Liver (tissue), 9 donors: ENCODE data around the gene TPCN1. TPM values are rescaled to one million over a fixed set of nuclear protein-coding genes. Genes with fewer than 3 reads are reported as not detected.

Source experiments
- DNase-seq: peaks from one replicate; pipeline ENCODE4 v3.0.0-alpha.2; 2017; ENCODE audit warnings: low spot score
- H3K27ac ChIP-seq, 2 donors: one replicate each; pipeline ENCODE4 v1.7.0; 2013; ENCODE audit warnings: inconsistent platforms in 2 of 2, low read length in 2 of 2, control low read depth in 1 of 2, low read depth in 1 of 2, mild to moderate bottlenecking in 1 of 2
- H3K27me3 ChIP-seq, 4 donors: one replicate each; pipeline versions ENCODE4 v1.6.1 to v1.7.0; 2013; ENCODE audit warnings: low read length in 3 of 4, inconsistent platforms in 1 of 4, mild to moderate bottlenecking in 1 of 4, moderate library complexity in 1 of 4; ENCODE audit not compliant: control insufficient read depth in 4 of 4, insufficient read depth in 4 of 4
- H3K36me3 ChIP-seq, 4 donors: one replicate each; pipeline versions ENCODE4 v1.6.1 to v1.7.0; 2013; ENCODE audit warnings: low read length in 3 of 4, mild to moderate bottlenecking in 3 of 4, low read depth in 1 of 4, moderate library complexity in 1 of 4; ENCODE audit not compliant: control insufficient read depth in 4 of 4, insufficient read depth in 3 of 4
- H3K4me1 ChIP-seq, 4 donors: one replicate each; pipeline versions ENCODE4 v1.6.1 to v1.7.0; 2013; ENCODE audit warnings: low read length in 3 of 4, mild to moderate bottlenecking in 3 of 4, moderate library complexity in 1 of 4; ENCODE audit not compliant: control insufficient read depth in 4 of 4, insufficient read depth in 4 of 4
- H3K4me3 ChIP-seq, 3 donors: one replicate each; pipeline versions ENCODE4 v1.6.1 to v1.7.0; 2013; ENCODE audit warnings: low read length in 3 of 3, control low read depth in 1 of 3, low read depth in 1 of 3, mild to moderate bottlenecking in 1 of 3
- H3K9ac ChIP-seq, 2 donors: one replicate each; pipeline ENCODE4 v1.7.0; 2013; ENCODE audit warnings: low read length in 2 of 2, mild to moderate bottlenecking in 2 of 2, moderate library complexity in 2 of 2, control low read depth in 1 of 2, low read depth in 1 of 2
- H3K9me3 ChIP-seq, 4 donors: one replicate each; pipeline versions ENCODE4 v1.6.1 to v1.7.0; 2013; ENCODE audit warnings: low read length in 3 of 4; ENCODE audit not compliant: control insufficient read depth in 4 of 4
- CTCF ChIP-seq: fragments of 150-350 bp; IDR thresholded peaks from 2 replicates; pipeline ENCODE4 v1.5.1; 2017; ENCODE audit warnings: improper control_type of control experiment, low read depth, low read length; ENCODE audit not compliant: missing input control
- EGR1 ChIP-seq, 2 donors: IDR thresholded peaks; 2 replicates each; pipeline ENCODE4 v1.6.1; 2016 to 2018; ENCODE audit warnings: antibody characterized with exemption in 2 of 2, low read depth in 2 of 2
- FOXA1 ChIP-seq: IDR thresholded peaks from 2 replicates; pipeline ENCODE4 v1.6.1; 2016; ENCODE audit warnings: antibody characterized with exemption
- FOXA2 ChIP-seq: IDR thresholded peaks from 2 replicates; pipeline ENCODE4 v1.6.1; 2016; ENCODE audit warnings: antibody characterized with exemption
- GABPA ChIP-seq, 2 donors: IDR thresholded peaks in 1 of 2; conservative IDR thresholded peaks in 1 of 2; 2 replicates each; pipeline ENCODE4 v1.6.1; 2016; ENCODE audit warnings: antibody characterized with exemption in 2 of 2, mild to moderate bottlenecking in 1 of 2, moderate library complexity in 1 of 2
- HNF4A ChIP-seq, 2 donors: conservative IDR thresholded peaks; 2 replicates each; pipeline ENCODE4 v1.6.1; 2016; ENCODE audit warnings: antibody characterized with exemption in 2 of 2, mild to moderate bottlenecking in 2 of 2
- HNF4G ChIP-seq: IDR thresholded peaks from 2 replicates; pipeline ENCODE4 v1.6.1; 2016; ENCODE audit warnings: antibody characterized with exemption
- JUND ChIP-seq, 2 donors: IDR thresholded peaks; 2 replicates each; pipeline ENCODE4 v1.6.1; 2016; ENCODE audit warnings: antibody characterized with exemption in 2 of 2
- MAX ChIP-seq: IDR thresholded peaks from 2 replicates; pipeline ENCODE4 v1.6.1; 2016; ENCODE audit warnings: antibody characterized with exemption
- NR2F2 ChIP-seq: IDR thresholded peaks from 2 replicates; pipeline ENCODE4 v1.6.1; 2016; ENCODE audit warnings: antibody characterized with exemption
- RAD21 ChIP-seq, 2 donors: IDR thresholded peaks; 2 replicates each; pipeline ENCODE4 v1.6.1; 2016; ENCODE audit warnings: antibody characterized with exemption in 2 of 2, mild to moderate bottlenecking in 2 of 2
- REST ChIP-seq: IDR thresholded peaks from 2 replicates; pipeline ENCODE4 v1.6.1; 2016; ENCODE audit warnings: antibody characterized with exemption, mild to moderate bottlenecking
- RXRA ChIP-seq, 2 donors: IDR thresholded peaks; 2 replicates each; pipeline ENCODE4 v1.6.1; 2017 to 2018; ENCODE audit warnings: antibody characterized with exemption in 2 of 2, mild to moderate bottlenecking in 1 of 2
- SP1 ChIP-seq: IDR thresholded peaks from 2 replicates; pipeline ENCODE4 v1.6.1; 2018; ENCODE audit warnings: antibody characterized with exemption, mild to moderate bottlenecking
- TAF1 ChIP-seq: conservative IDR thresholded peaks from 2 replicates; pipeline ENCODE4 v1.6.1; 2016; ENCODE audit warnings: antibody characterized with exemption, mild to moderate bottlenecking
- ZBTB33 ChIP-seq: IDR thresholded peaks from 2 replicates; pipeline ENCODE4 v1.6.1; 2016; ENCODE audit warnings: antibody characterized with exemption
- WGBS: extraction: QIAGEN DNeasy Blood & Tissue Kit; methylation state at CpG from one replicate; pipeline ENCODE4 v1.1.7; 2013; 5-methylcytosine and 5-hydroxymethylcytosine counted together
- polyA plus RNA-seq, 2 donors: library from polyadenylated mRNA; stranded (reverse) in 1 of 2; unstranded in 1 of 2; fragments of 200-250 nt in 1 of 2; fragments of >200 nt in 1 of 2; fragmentation: Nextera tagmentation in 1 of 2; extraction: Ambion mirVana in 1 of 2; gene quantifications; one replicate each; pipeline versions ENCODE4 v1.2.1 to v1.2.3, GENCODE V29; 2013 to 2015
- total RNA-seq, 2 donors: library from RNA; depleted of rRNA; stranded (reverse); fragments of >200 nt; gene quantifications; one replicate each; pipeline ENCODE4 v1.2.3, GENCODE V29; 2014
- TF ChIP-seq, protein P1 (sequence below): IDR thresholded peaks from 2 replicates; pipeline ENCODE4 v1.6.1; 2016; ENCODE audit warnings: antibody characterized with exemption
- donor health status: healthy.
- donor health status: healthy.
- donor health status: healthy.
- donor health status: healthy.
- donor health status: healthy.

Gene TPCN1
- total and polyA plus RNA-seq, 4 donors: 8.6 to 19.2 (median 13.7) TPM

GRCh38 chr12:113184098-113184899, 37.0 kb upstream of the TPCN1 start:
- H3K27ac ChIP-seq: peak overlapping the region; percentile 74 to 98
- peak overlapping the region; percentile 79 to 94 (median 81) for H3K4me3 ChIP-seq
- TF ChIP-seq RAD21 (IDR thresholded peaks at IDR 0.05): no peak
- TF ChIP-seq FOXA1: no peak
- no peak for TF ChIP-seq REST
- TF ChIP-seq NR2F2: no peak
- TF ChIP-seq JUND (IDR thresholded peaks at IDR 0.05): no peak
- no peak for TF ChIP-seq ZBTB33
- no peak for TF ChIP-seq FOXA2
- no peaks in the 10 kb centered on the region for H3K9me3 ChIP-seq
- no peak for DNase-seq
- no peaks in the 10 kb centered on the region for H3K27me3 ChIP-seq
- H3K9ac ChIP-seq: peak overlapping the region; percentile 51 to 97
- 33% methylated on average over 26 of the region's 26 CpGs for WGBS
- H3K36me3 ChIP-seq: peaks cover 6 to 15% (median 11%) of the 10 kb centered on the region in 4 donors
- peaks cover 8 to 39% (median 24%) of the 10 kb centered on the region in 4 donors for H3K4me1 ChIP-seq

DNA sequence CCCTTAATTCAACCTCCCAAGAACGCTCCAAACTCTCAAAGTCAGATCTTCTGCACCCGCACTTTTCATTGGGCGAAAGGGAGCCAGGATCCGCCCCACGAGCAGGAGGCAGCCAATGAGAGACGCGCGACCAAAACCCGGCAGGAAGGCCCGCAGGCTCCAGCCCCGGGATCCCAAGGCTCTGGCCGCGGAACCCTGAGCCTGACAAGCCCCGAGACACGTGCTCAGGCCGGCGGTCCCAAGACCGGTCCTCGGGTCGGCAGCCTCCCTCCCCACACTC, 36.4 kb upstream of the TPCN1 start:
- Histone ChIP-seq H3K9ac (peak overlapping the region; percentile 51 to 97), H3K9me3 (no peaks in the 10 kb centered on the region), H3K27ac (peak overlapping the region; percentile 74 to 98), H3K4me1 (peaks cover 8 to 39% (median 24%) of the 10 kb centered on the region in 4 donors), H3K4me3 (peak overlapping the region; percentile 79 to 94 (median 81)), H3K27me3 (no peaks in the 10 kb centered on the region), H3K36me3 (peaks cover 3 to 9% (median 6%) of the 10 kb centered on the region in 4 donors)
- WGBS: under 1% methylated on average over 20 of the region's 20 CpGs
- TF ChIP-seq RAD21 (IDR thresholded peaks at IDR 0.05) (no peak), CTCF (no peak), HNF4G (no peak), HNF4A (conservative IDR thresholded peaks at IDR 0.05) (no peak), EGR1 (IDR thresholded peaks at IDR 0.05; ENCODE audit: low read depth in 2 of 2) (no peak), MAX (no peak), ZBTB33 (no peak), SP1 (no peak), TAF1 (no peak), GABPA (IDR thresholded peaks at IDR 0.05 in 1 of 2, conservative IDR thresholded peaks at IDR 0.05 in 1 of 2) (no peak), NR2F2 (no peak), FOXA2 (no peak), FOXA1 (no peak), REST (no peak), RXRA (IDR thresholded peaks at IDR 0.05) (no peak), JUND (IDR thresholded peaks at IDR 0.05) (no peak)
- TF ChIP-seq, protein P1, sequence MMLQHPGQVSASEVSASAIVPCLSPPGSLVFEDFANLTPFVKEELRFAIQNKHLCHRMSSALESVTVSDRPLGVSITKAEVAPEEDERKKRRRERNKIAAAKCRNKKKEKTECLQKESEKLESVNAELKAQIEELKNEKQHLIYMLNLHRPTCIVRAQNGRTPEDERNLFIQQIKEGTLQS: no peak
- DNase-seq: peak; percentile 89
